ENCODE measurements around the gene INHA. TPM values are rescaled to one million over a fixed set of nuclear protein-coding genes. Genes with fewer than 3 reads are reported as not detected.

INHA gene
- total RNA-seq, 1 experiment from 2014 or later = not detected

GRCh38 chr2:219593154-219593553 lies 21.0 kb downstream of the INHA start:
- ChIA-PET POLR2A (no interaction called here), CTCF (no interaction called here), RAD21 (ENCODE audit: low non-redundant PET in 1 of 2, low total read pairs in 2 of 2, uncharacterized antibody in 2 of 2, unreplicated experiment in 2 of 2) (no interaction called here)
- no peak for DNase-seq (ENCODE audit: low read depth, low spot score)
- H3K27ac ChIP-seq (ENCODE audit: low read depth, low read length) = no peak overlapping the region
- no peak for ATAC-seq
- H3K4me2 ChIP-seq (ENCODE audit: low read length) = no peak overlapping the region
- peaks cover 9% of the 10 kb centered on the region; the same call in 1 of the 2 replicates for H3K79me2 ChIP-seq (ENCODE audit: insufficient read depth, low read length)
- H3K9me3 ChIP-seq (ENCODE audit: control insufficient read depth in 1 of 2, insufficient read depth in 1 of 2, low read depth in 1 of 2, low read length in 2 of 2) = no peaks in the 10 kb centered on the region
- intact Hi-C loops (cut with micrococcal nuclease) = no loop called here
- BruUV-seq (replicated peaks) = no TSS peak
- peaks cover 6 to 20% of the 10 kb centered on the region in 2 experiments; a peak in 3 of 4 replicates for H3K4me1 ChIP-seq (ENCODE audit: control insufficient read depth in 1 of 2, insufficient read depth in 2 of 2, low read length in 2 of 2)
- H2AFZ ChIP-seq (ENCODE audit: low read depth, low read length, poor library complexity, severe bottlenecking) = no peak overlapping the region
- H3K9me2 ChIP-seq (ENCODE audit: insufficient read depth) = no peaks in the 10 kb centered on the region
- TF ChIP-seq MAX (IDR thresholded peaks at IDR 0.05) (no peak), CTCF (IDR thresholded peaks at IDR 0.05 in 2 of 3, conservative IDR thresholded peaks at IDR 0.05 in 1 of 3; ENCODE audit: borderline replicate concordance in 1 of 3, insufficient read depth in 1 of 3, low read depth in 2 of 3, low read length in 2 of 3) (no peak), ZFX (IDR thresholded peaks at IDR 0.05) (no peak)
- H3K36me3 ChIP-seq (ENCODE audit: control insufficient read depth in 1 of 2, insufficient read depth in 2 of 2, low read length in 2 of 2) = no peaks in the 10 kb centered on the region
- H3K9ac ChIP-seq (ENCODE audit: low read length) = no peak overlapping the region
- no peaks in the 10 kb centered on the region for H4K20me1 ChIP-seq (ENCODE audit: insufficient read depth)
- no peak overlapping the region for H3K4me3 ChIP-seq (replicated peaks in 1 of 2; ENCODE audit: low read depth in 1 of 2, low read length in 2 of 2)
- H3K27me3 ChIP-seq (ENCODE audit: insufficient read depth, low read length) = no peaks in the 10 kb centered on the region

- ATAC-seq (no peak), DNase-seq (ENCODE audit: low read depth, low spot score) (no peak)
- Histone ChIP-seq H2AFZ (ENCODE audit: low read depth, low read length, poor library complexity, severe bottlenecking) (no peak overlapping the region), H3K4me3 (replicated peaks in 1 of 2; ENCODE audit: low read depth in 1 of 2, low read length in 2 of 2) (no peak overlapping the region), H3K79me2 (ENCODE audit: insufficient read depth, low read length) (peaks cover 9% of the 10 kb centered on the region; the same call in 1 of the 2 replicates), H3K27ac (ENCODE audit: low read depth, low read length) (0 out of 2 replicates have a peak overlapping the region, but pooled peaks have one; percentile 5), H3K27me3 (ENCODE audit: insufficient read depth, low read length) (no peaks in the 10 kb centered on the region), H3K9me2 (ENCODE audit: insufficient read depth) (no peaks in the 10 kb centered on the region), H3K4me1 (ENCODE audit: control insufficient read depth in 1 of 2, insufficient read depth in 2 of 2, low read length in 2 of 2) (peaks cover 8 to 28% of the 10 kb centered on the region in 2 experiments; a peak in 3 of 4 replicates), H4K20me1 (ENCODE audit: insufficient read depth) (no peaks in the 10 kb centered on the region), H3K9ac (ENCODE audit: low read length) (no peak overlapping the region), H3K9me3 (ENCODE audit: control insufficient read depth in 1 of 2, insufficient read depth in 1 of 2, low read depth in 1 of 2, low read length in 2 of 2) (no peaks in the 10 kb centered on the region), H3K36me3 (ENCODE audit: control insufficient read depth in 1 of 2, insufficient read depth in 2 of 2, low read length in 2 of 2) (no peaks in the 10 kb centered on the region), H3K4me2 (ENCODE audit: low read length) (peak overlapping the region; percentile 12; the same call in 1 of the 2 replicates)
- ChIA-PET CTCF (interaction anchor here (0.9 kb wide), 1 partner anchor 35 kb away, joined by 3 read pairs; no protein-coding TSS in a partner anchor), RAD21 (ENCODE audit: low non-redundant PET in 1 of 2, low total read pairs in 2 of 2, uncharacterized antibody in 2 of 2, unreplicated experiment in 2 of 2) (no interaction called here), POLR2A (no interaction called here)
- intact Hi-C loops (cut with micrococcal nuclease) = no loop called here
- BruUV-seq (replicated peaks) = no TSS peak
- no peak for TF ChIP-seq SRF (IDR thresholded peaks at IDR 0.05; ENCODE audit: low read depth)
- no peak for TF ChIP-seq EZH2 (IDR thresholded peaks at IDR 0.05)
- TF ChIP-seq POLR2A (IDR thresholded peaks at IDR 0.05; ENCODE audit: borderline replicate concordance, extremely low read depth, insufficient read depth, insufficient read length) = no peak
- no peak for TF ChIP-seq ZFX (IDR thresholded peaks at IDR 0.05)
- no peak for TF ChIP-seq MAX (IDR thresholded peaks at IDR 0.05)
- no peak for TF ChIP-seq EGR1 (IDR thresholded peaks at IDR 0.05; ENCODE audit: low read depth)
- TF ChIP-seq REST (IDR thresholded peaks at IDR 0.05; ENCODE audit: low read depth) = no peak
- no peak for TF ChIP-seq SIN3A (IDR thresholded peaks at IDR 0.05; ENCODE audit: low read depth)
- no peak for TF ChIP-seq POLR2AphosphoS5 (IDR thresholded peaks at IDR 0.05; ENCODE audit: low read depth, low read length)
- TF ChIP-seq SP1 (IDR thresholded peaks at IDR 0.05; ENCODE audit: low read depth) = no peak
- TF ChIP-seq CTCF (IDR thresholded peaks at IDR 0.05 in 2 of 3, conservative IDR thresholded peaks at IDR 0.05 in 1 of 3; ENCODE audit: borderline replicate concordance in 1 of 3, insufficient read depth in 1 of 3, low read depth in 2 of 3, low read length in 2 of 3) = no peak
- no peak for TF ChIP-seq RAD21 (IDR thresholded peaks at IDR 0.05; ENCODE audit: low read depth)
These were observed 23.1 kb downstream of the INHA start for GRCh38 chr2:219595256-219595655.

All from HCT116 (cell line).